ENCODE measurements around the gene BCAS3. TPM values are rescaled to one million over a fixed set of nuclear protein-coding genes. Genes with fewer than 3 reads are reported as not detected.

BCAS3 gene
- total RNA-seq, 1 experiment from 2014 or later, result 26.3 TPM

- H2AFZ ChIP-seq (ENCODE audit: low read depth, low read length, poor library complexity, severe bottlenecking), result no peak overlapping the region
- DNase-seq (ENCODE audit: low read depth, low spot score) (no peak), ATAC-seq (no peak)
- POLR2A ChIA-PET, result no interaction called here
- H4K20me1 ChIP-seq (ENCODE audit: insufficient read depth), result no peaks in the 10 kb centered on the region
- no peaks in the 10 kb centered on the region for H3K36me3 ChIP-seq (ENCODE audit: control insufficient read depth in 1 of 2, insufficient read depth in 2 of 2, low read length in 2 of 2)
- no peak for TF ChIP-seq ZNF274 (IDR thresholded peaks at IDR 0.05; ENCODE audit: low read depth, low read length)
- TF ChIP-seq ATF3 (IDR thresholded peaks at IDR 0.05), result no peak
- no peak for TF ChIP-seq CBX3 (IDR thresholded peaks at IDR 0.05; ENCODE audit: low read depth)
- no peak for TF ChIP-seq ZBTB33 (IDR thresholded peaks at IDR 0.05; ENCODE audit: extremely low read depth, insufficient replicate concordance, low read length)
- TF ChIP-seq EGR1 (IDR thresholded peaks at IDR 0.05; ENCODE audit: low read depth), result no peak
- no peak for TF ChIP-seq SIN3A (IDR thresholded peaks at IDR 0.05; ENCODE audit: low read depth)
- TF ChIP-seq SRF (IDR thresholded peaks at IDR 0.05; ENCODE audit: low read depth), result no peak
- TF ChIP-seq FOSL1 (IDR thresholded peaks at IDR 0.05; ENCODE audit: low read depth), result no peak
- TF ChIP-seq TCF7L2 (IDR thresholded peaks at IDR 0.05; ENCODE audit: borderline replicate concordance, extremely low read depth, insufficient read depth, insufficient read length), result no peak
- TF ChIP-seq CTCF (IDR thresholded peaks at IDR 0.05 in 2 of 3, conservative IDR thresholded peaks at IDR 0.05 in 1 of 3; ENCODE audit: borderline replicate concordance in 1 of 3, insufficient read depth in 1 of 3, low read depth in 2 of 3, low read length in 2 of 3), result no peak
- no peak for TF ChIP-seq MAX (IDR thresholded peaks at IDR 0.05)
- TF ChIP-seq SP1 (IDR thresholded peaks at IDR 0.05; ENCODE audit: low read depth), result no peak
- TF ChIP-seq ELF1 (IDR thresholded peaks at IDR 0.05; ENCODE audit: borderline replicate concordance, low read depth), result no peak
- RAD21 ChIA-PET (ENCODE audit: low non-redundant PET in 1 of 2, low total read pairs in 2 of 2, uncharacterized antibody in 2 of 2, unreplicated experiment in 2 of 2), result no interaction called here
- no peak overlapping the region for H3K4me2 ChIP-seq (ENCODE audit: low read length)
- no peak overlapping the region for H3K9ac ChIP-seq (ENCODE audit: low read length)
- no peaks in the 10 kb centered on the region for H3K9me3 ChIP-seq (ENCODE audit: control insufficient read depth in 1 of 2, insufficient read depth in 1 of 2, low read depth in 1 of 2, low read length in 2 of 2)
- BruUV-seq (replicated peaks), result no TSS peak
- H3K79me2 ChIP-seq (ENCODE audit: insufficient read depth, low read length), result no peaks in the 10 kb centered on the region
- peaks cover 7% of the 10 kb centered on the region; the same call in 1 of the 2 replicates for H3K27me3 ChIP-seq (ENCODE audit: insufficient read depth, low read length)
- no peak overlapping the region for H3K4me3 ChIP-seq (replicated peaks in 1 of 2; ENCODE audit: low read depth in 1 of 2, low read length in 2 of 2)
- CTCF ChIA-PET, result no interaction called here
- no peak overlapping the region for H3K27ac ChIP-seq (ENCODE audit: low read depth, low read length)
- peaks cover 0 to 10% of the 10 kb centered on the region in 2 experiments; a peak in 2 of 4 replicates for H3K4me1 ChIP-seq (ENCODE audit: control insufficient read depth in 1 of 2, insufficient read depth in 2 of 2, low read length in 2 of 2)
- no peaks in the 10 kb centered on the region for H3K9me2 ChIP-seq (ENCODE audit: insufficient read depth)
- intact Hi-C loops (cut with micrococcal nuclease), result no loop called here
These were observed 583.5 kb downstream of the BCAS3 start for GRCh38 chr17:61261001-61261637.

All from HCT116 (cell line).